WTC11 (cell line): ENCODE data around the gene LYG2.

Source experiments
- ATF2 ChIP-seq: sonication (generic); formaldehyde crosslinking; IDR thresholded peaks from 2 replicates; pipeline ENCODE4 v1.8.1; 2022; ENCODE audit warnings: low read depth, missing genetic modification reagents, borderline replicate concordance
- CREB1 ChIP-seq: sonication (generic); formaldehyde crosslinking; IDR thresholded peaks from 2 replicates; pipeline ENCODE4 v1.8.0; 2023; ENCODE audit warnings: mild to moderate bottlenecking, missing genetic modification reagents
- CTCF ChIP-seq: fragments of 200-600 bp; IDR thresholded peaks from 2 replicates; pipeline ENCODE4 v1.8.0; 2022; ENCODE audit warnings: antibody characterized with exemption
- E2F1 ChIP-seq: sonication (generic); formaldehyde crosslinking; IDR thresholded peaks from 2 replicates; pipeline ENCODE4 v1.8.0; 2022; ENCODE audit warnings: mild to moderate bottlenecking, missing genetic modification reagents
- E2F5 ChIP-seq: sonication (generic); formaldehyde crosslinking; IDR thresholded peaks from 2 replicates; pipeline ENCODE4 v1.8.1; 2022; ENCODE audit warnings: mild to moderate bottlenecking, moderate library complexity, missing genetic modification reagents
- GRHL2 ChIP-seq: fragments of 250-450 bp; sonication (Bioruptor Pico); IDR thresholded peaks from 2 replicates; pipeline ENCODE4 v1.8.0; 2022; ENCODE audit warnings: mild to moderate bottlenecking, moderate library complexity; ENCODE audit not compliant: insufficient replicate concordance, severe bottlenecking
- JUN ChIP-seq: sonication (generic); formaldehyde crosslinking; IDR thresholded peaks from 2 replicates; pipeline ENCODE4 v1.8.0; 2023; ENCODE audit warnings: mild to moderate bottlenecking, missing genetic modification reagents
- MAX ChIP-seq: sonication (generic); formaldehyde crosslinking; IDR thresholded peaks from 2 replicates; pipeline ENCODE4 v1.8.0; 2022; ENCODE audit warnings: mild to moderate bottlenecking, missing genetic modification reagents
- NFYB ChIP-seq: sonication (generic); formaldehyde crosslinking; conservative IDR thresholded peaks from 2 replicates; pipeline ENCODE4 v1.8.0; 2022; ENCODE audit warnings: low read depth, missing genetic modification reagents
- SP1 ChIP-seq: sonication (generic); formaldehyde crosslinking; conservative IDR thresholded peaks from 2 replicates; pipeline ENCODE4 v1.8.1; 2022; ENCODE audit warnings: missing genetic modification reagents
- STAT6 ChIP-seq: sonication (generic); formaldehyde crosslinking; conservative IDR thresholded peaks from 2 replicates; pipeline ENCODE4 v1.8.1; 2023; ENCODE audit warnings: mild to moderate bottlenecking, low read depth, missing genetic modification reagents, moderate library complexity
- USF1 ChIP-seq: sonication (generic); formaldehyde crosslinking; IDR thresholded peaks from 2 replicates; pipeline ENCODE4 v1.8.0; 2022; ENCODE audit warnings: mild to moderate bottlenecking, missing genetic modification reagents
- ZBTB43 ChIP-seq: sonication (generic); formaldehyde crosslinking; IDR thresholded peaks from 2 replicates; pipeline ENCODE4 v1.8.1; 2023; ENCODE audit warnings: mild to moderate bottlenecking, missing genetic modification reagents

- TF ChIP-seq CTCF (no peak), USF1 (CRISPR knock-in tag) (no peak), E2F1 (CRISPR knock-in tag) (no peak), MAX (CRISPR knock-in tag) (no peak), GRHL2 (CRISPR knock-in tag) (no peak), SP1 (CRISPR knock-in tag) (no peak), ATF2 (CRISPR knock-in tag) (no peak), CREB1 (CRISPR knock-in tag) (no peak), JUN (CRISPR knock-in tag) (no peak), E2F5 (CRISPR knock-in tag) (no peak), STAT6 (CRISPR knock-in tag) (no peak), NFYB (CRISPR knock-in tag) (no peak), ZBTB43 (CRISPR knock-in tag) (no peak)
Observed at GRCh38 chr2:99242151-99242550, 13.3 kb downstream of the LYG2 start.
